GM23338 (cell line): ENCODE measurements around the gene ARL6IP1. TPM values are rescaled to one million over a fixed set of nuclear protein-coding genes. Genes with fewer than 3 reads are reported as not detected.

ENCODE experiments used
- ATAC-seq: fragments of 200-7000 bp; cut with Tn5 transposase; 3 replicates; pipeline ENCODE4 v1.9.1; 2020
- DNase-seq: peaks from one replicate; pipeline ENCODE4 v3.0.0-alpha.2; 2015; ENCODE audit warnings: low spot score
- H2AFZ ChIP-seq: fragments of 200-600 bp; sonication (generic); 2 replicates; pipeline ENCODE4 v1.8.0; 2016; ENCODE audit warnings: antibody characterized with exemption, mild to moderate bottlenecking, moderate library complexity
- H3F3A ChIP-seq: fragments of 200-600 bp; sonication (generic); replicated peaks from 2 replicates; pipeline ENCODE4 v1.8.0; 2017; ENCODE audit warnings: antibody characterized with exemption, mixed run types, low read depth
- H3K27ac ChIP-seq: fragments of 200-600 bp; sonication (generic); 2 replicates; pipeline ENCODE4 v1.6.1; 2016; ENCODE audit warnings: low read depth
- H3K27me3 ChIP-seq: fragments of 200-600 bp; sonication (generic); 2 replicates; pipeline ENCODE4 v1.8.0; 2016; ENCODE audit warnings: mild to moderate bottlenecking, mixed run types, moderate library complexity; ENCODE audit not compliant: insufficient read depth
- H3K36me3 ChIP-seq: fragments of 200-600 bp; sonication (generic); 2 replicates; pipeline ENCODE4 v1.8.0; 2016; ENCODE audit warnings: mild to moderate bottlenecking; ENCODE audit not compliant: insufficient read depth
- H3K4me1 ChIP-seq: fragments of 200-600 bp; sonication (generic); 2 replicates; pipeline ENCODE4 v1.8.0; 2016; ENCODE audit warnings: mild to moderate bottlenecking, moderate library complexity; ENCODE audit not compliant: insufficient read depth
- H3K4me2 ChIP-seq: fragments of 200-600 bp; sonication (generic); 2 replicates; pipeline ENCODE4 v1.7.1; 2017; ENCODE audit warnings: mixed run types
- H3K4me3 ChIP-seq: fragments of 200-600 bp; sonication (generic); 2 replicates; pipeline ENCODE4 v1.6.1; 2016; ENCODE audit warnings: mixed run types
- H3K79me2 ChIP-seq: fragments of 200-600 bp; sonication (generic); replicated peaks from 2 replicates; pipeline ENCODE4 v1.8.0; 2017; ENCODE audit warnings: mild to moderate bottlenecking; ENCODE audit not compliant: insufficient read depth
- H3K9me2 ChIP-seq: fragments of 200-600 bp; sonication (generic); 2 replicates; pipeline ENCODE4 v1.8.0; 2017; ENCODE audit not compliant: insufficient read depth
- H4K20me1 ChIP-seq: fragments of 200-600 bp; sonication (generic); replicated peaks from 2 replicates; pipeline ENCODE4 v1.8.0; 2017; ENCODE audit warnings: mild to moderate bottlenecking; ENCODE audit not compliant: insufficient read depth
- H3K27ac Mint-ChIP-seq: 2 replicates; pipeline ENCODE4 v1.8.0; 2020; ENCODE audit warnings: inconsistent platforms, mild to moderate bottlenecking, moderate library complexity, mixed read lengths
- H3K27me3 Mint-ChIP-seq: 3 replicates; pipeline ENCODE4 v1.8.0; 2022; ENCODE audit warnings: low read depth, mild to moderate bottlenecking, moderate library complexity, mixed read lengths, inconsistent platforms; ENCODE audit not compliant: insufficient read depth, poor library complexity
- H3K36me3 Mint-ChIP-seq: 3 replicates; pipeline ENCODE4 v1.8.0; 2021; ENCODE audit warnings: low read depth, mild to moderate bottlenecking, inconsistent platforms, moderate library complexity, mixed read lengths
- H3K4me1 Mint-ChIP-seq: 3 replicates; pipeline ENCODE4 v1.8.0; 2020; ENCODE audit warnings: mild to moderate bottlenecking, inconsistent platforms, mixed read lengths
- H3K4me3 Mint-ChIP-seq: 3 replicates; pipeline ENCODE4 v1.8.0; 2021; ENCODE audit warnings: moderate library complexity, mild to moderate bottlenecking, inconsistent platforms, mixed read lengths
- H3K9me3 Mint-ChIP-seq: 3 replicates; pipeline ENCODE4 v1.8.0; 2020; ENCODE audit warnings: moderate library complexity, mild to moderate bottlenecking, inconsistent platforms, mixed read lengths
- CREB1 ChIP-seq: fragments of 250-450 bp; sonication (Bioruptor Pico); IDR thresholded peaks from 2 replicates; pipeline ENCODE4 v1.5.0; 2020; ENCODE audit warnings: low read depth, mild to moderate bottlenecking, moderate library complexity
- CTCF ChIP-seq, 2 experiments: fragments of 200-600 bp in 1 of 2; sonication (generic) in 1 of 2; conservative IDR thresholded peaks; 2 replicates each; pipeline versions ENCODE4 v1.5.1 to v1.6.1; 2016 to 2017; ENCODE audit warnings: antibody characterized with exemption in 2 of 2, low read depth in 2 of 2, mild to moderate bottlenecking in 2 of 2, moderate library complexity in 1 of 2
- ETS1 ChIP-seq: IDR thresholded peaks from 2 replicates; pipeline ENCODE4 v1.6.1; 2016; ENCODE audit warnings: antibody characterized with exemption
- EZH2phosphoT487 ChIP-seq: fragments of 200-600 bp; sonication (generic); IDR thresholded peaks from one replicate; pipeline ENCODE4 v1.8.1; 2018; ENCODE audit warnings: antibody characterized with exemption; ENCODE audit not compliant: unreplicated experiment
- JUNB ChIP-seq: IDR thresholded peaks from one replicate; pipeline ENCODE4 v1.6.1; 2016; ENCODE audit warnings: antibody characterized with exemption; ENCODE audit not compliant: unreplicated experiment
- POLR2AphosphoS5 ChIP-seq: IDR thresholded peaks from 2 replicates; pipeline ENCODE4 v1.6.1; 2016; ENCODE audit warnings: antibody characterized with exemption, low read depth
- REST ChIP-seq: IDR thresholded peaks from one replicate; pipeline ENCODE4 v1.6.1; 2018; ENCODE audit warnings: antibody characterized with exemption; ENCODE audit not compliant: unreplicated experiment
- STAT1 ChIP-seq: IDR thresholded peaks from one replicate; pipeline ENCODE4 v1.6.1; 2016; ENCODE audit warnings: antibody characterized with exemption; ENCODE audit not compliant: unreplicated experiment
- ZNF114 ChIP-seq: fragments of 250-450 bp; sonication (Bioruptor Pico); IDR thresholded peaks from 2 replicates; pipeline ENCODE4 v1.5.0; 2020; ENCODE audit warnings: mild to moderate bottlenecking, moderate library complexity
- ZNF331 ChIP-seq: fragments of 250-450 bp; sonication (Bioruptor Pico); IDR thresholded peaks from 2 replicates; pipeline ENCODE4 v1.5.0; 2020; ENCODE audit warnings: low read depth, mild to moderate bottlenecking, moderate library complexity
- polyA plus RNA-seq: library from polyadenylated mRNA; unstranded; fragments of >200 nt; fragmentation: Nextera tagmentation; extraction: Ambion mirVana; gene quantifications from 2 replicates; pipeline ENCODE4 v1.2.1, GENCODE V29; 2016
- total RNA-seq: library from RNA; depleted of rRNA; stranded (reverse); fragments of >200 nt; shearing (Covaris generic); gene quantifications from 2 replicates; pipeline ENCODE4 v1.2.3, GENCODE V29; 2014

ARL6IP1 gene
- total and polyA plus RNA-seq, 2 experiments from 2014 or later, result 192 to 250 TPM

GRCh38 chr16:18832613-18833012 is 31.3 kb upstream of the ARL6IP1 start:
- Mint-ChIP-seq H3K9me3 (no peaks in the 10 kb centered on the region), H3K4me1 (peaks cover 4% of the 10 kb centered on the region), H3K4me3 (no peak overlapping the region), H3K27ac (no peak overlapping the region), H3K27me3 (peaks cover 4% of the 10 kb centered on the region), H3K36me3 (peaks cover 85% of the 10 kb centered on the region)
- Histone ChIP-seq H3K27me3 (no peaks in the 10 kb centered on the region), H3F3A (0 out of 2 replicates have a peak, but pooled peaks cover 5% of the 10 kb centered on the region), H3K9me2 (no peaks in the 10 kb centered on the region), H3K27ac (no peak overlapping the region), H3K4me3 (no peak overlapping the region), H3K36me3 (peaks cover 86% of the 10 kb centered on the region), H2AFZ (no peak overlapping the region), H4K20me1 (peaks cover 5% of the 10 kb centered on the region), H3K4me1 (no peaks in the 10 kb centered on the region), H3K4me2 (no peak overlapping the region), H3K79me2 (no peaks in the 10 kb centered on the region)
- DNase-seq (no peak), ATAC-seq (no peak)
- TF ChIP-seq POLR2AphosphoS5 (no peak), CREB1 (no peak), ZNF331 (CRISPR knock-in tag) (no peak), ETS1 (no peak), CTCF (conservative IDR thresholded peaks at IDR 0.05; ENCODE audit: low read depth in 2 of 2) (no peak)

GRCh38 chr16:18832006-18832405 is 30.7 kb upstream of the ARL6IP1 start:
- Histone ChIP-seq H3F3A (0 out of 2 replicates have a peak, but pooled peaks cover 5% of the 10 kb centered on the region), H3K27ac (no peak overlapping the region), H3K27me3 (no peaks in the 10 kb centered on the region), H4K20me1 (peaks cover 5% of the 10 kb centered on the region), H3K36me3 (peaks cover 80% of the 10 kb centered on the region), H3K79me2 (no peaks in the 10 kb centered on the region), H3K4me3 (no peak overlapping the region), H3K4me2 (no peak overlapping the region), H3K9me2 (no peaks in the 10 kb centered on the region), H2AFZ (no peak overlapping the region), H3K4me1 (no peaks in the 10 kb centered on the region; the same call in 1 of the 2 replicates)
- H3K9me3 Mint-ChIP-seq, result no peaks in the 10 kb centered on the region
- no peak for DNase-seq
- peaks cover 6% of the 10 kb centered on the region for H3K27me3 Mint-ChIP-seq
- peaks cover 4% of the 10 kb centered on the region for H3K4me1 Mint-ChIP-seq
- peaks cover 82% of the 10 kb centered on the region for H3K36me3 Mint-ChIP-seq
- no peak overlapping the region for H3K27ac Mint-ChIP-seq
- H3K4me3 Mint-ChIP-seq, result no peak overlapping the region
- TF ChIP-seq ZNF114 (no peak), CREB1 (no peak), ZNF331 (CRISPR knock-in tag) (no peak), JUNB (no peak), EZH2phosphoT487 (no peak), POLR2AphosphoS5 (no peak), STAT1 (no peak), REST (no peak)
- ATAC-seq, result no peak
